Liver (tissue), 9 donors: ENCODE results near the gene ERH. TPM values are rescaled to one million over a fixed set of nuclear protein-coding genes. Genes with fewer than 3 reads are reported as not detected.

Source experiments
- DNase-seq: peaks from one replicate; pipeline ENCODE4 v3.0.0-alpha.2; 2017; ENCODE audit warnings: low spot score
- H3K27ac ChIP-seq, 2 donors: one replicate each; pipeline ENCODE4 v1.7.0; 2013; ENCODE audit warnings: inconsistent platforms in 2 of 2, low read length in 2 of 2, control low read depth in 1 of 2, low read depth in 1 of 2, mild to moderate bottlenecking in 1 of 2
- H3K27me3 ChIP-seq, 4 donors: one replicate each; pipeline versions ENCODE4 v1.6.1 to v1.7.0; 2013; ENCODE audit warnings: low read length in 3 of 4, inconsistent platforms in 1 of 4, mild to moderate bottlenecking in 1 of 4, moderate library complexity in 1 of 4; ENCODE audit not compliant: control insufficient read depth in 4 of 4, insufficient read depth in 4 of 4
- H3K36me3 ChIP-seq, 4 donors: one replicate each; pipeline versions ENCODE4 v1.6.1 to v1.7.0; 2013; ENCODE audit warnings: low read length in 3 of 4, mild to moderate bottlenecking in 3 of 4, low read depth in 1 of 4, moderate library complexity in 1 of 4; ENCODE audit not compliant: control insufficient read depth in 4 of 4, insufficient read depth in 3 of 4
- H3K4me1 ChIP-seq, 4 donors: one replicate each; pipeline versions ENCODE4 v1.6.1 to v1.7.0; 2013; ENCODE audit warnings: low read length in 3 of 4, mild to moderate bottlenecking in 3 of 4, moderate library complexity in 1 of 4; ENCODE audit not compliant: control insufficient read depth in 4 of 4, insufficient read depth in 4 of 4
- H3K4me3 ChIP-seq, 3 donors: one replicate each; pipeline versions ENCODE4 v1.6.1 to v1.7.0; 2013; ENCODE audit warnings: low read length in 3 of 3, control low read depth in 1 of 3, low read depth in 1 of 3, mild to moderate bottlenecking in 1 of 3
- H3K9ac ChIP-seq, 2 donors: one replicate each; pipeline ENCODE4 v1.7.0; 2013; ENCODE audit warnings: low read length in 2 of 2, mild to moderate bottlenecking in 2 of 2, moderate library complexity in 2 of 2, control low read depth in 1 of 2, low read depth in 1 of 2
- H3K9me3 ChIP-seq, 4 donors: one replicate each; pipeline versions ENCODE4 v1.6.1 to v1.7.0; 2013; ENCODE audit warnings: low read length in 3 of 4; ENCODE audit not compliant: control insufficient read depth in 4 of 4
- EGR1 ChIP-seq, 2 donors: IDR thresholded peaks; 2 replicates each; pipeline ENCODE4 v1.6.1; 2016 to 2018; ENCODE audit warnings: antibody characterized with exemption in 2 of 2, low read depth in 2 of 2
- FOXA1 ChIP-seq: IDR thresholded peaks from 2 replicates; pipeline ENCODE4 v1.6.1; 2016; ENCODE audit warnings: antibody characterized with exemption
- FOXA2 ChIP-seq: IDR thresholded peaks from 2 replicates; pipeline ENCODE4 v1.6.1; 2016; ENCODE audit warnings: antibody characterized with exemption
- GABPA ChIP-seq, 2 donors: IDR thresholded peaks in 1 of 2; conservative IDR thresholded peaks in 1 of 2; 2 replicates each; pipeline ENCODE4 v1.6.1; 2016; ENCODE audit warnings: antibody characterized with exemption in 2 of 2, mild to moderate bottlenecking in 1 of 2, moderate library complexity in 1 of 2
- HNF4A ChIP-seq, 2 donors: conservative IDR thresholded peaks; 2 replicates each; pipeline ENCODE4 v1.6.1; 2016; ENCODE audit warnings: antibody characterized with exemption in 2 of 2, mild to moderate bottlenecking in 2 of 2
- HNF4G ChIP-seq: IDR thresholded peaks from 2 replicates; pipeline ENCODE4 v1.6.1; 2016; ENCODE audit warnings: antibody characterized with exemption
- JUND ChIP-seq, 2 donors: IDR thresholded peaks; 2 replicates each; pipeline ENCODE4 v1.6.1; 2016; ENCODE audit warnings: antibody characterized with exemption in 2 of 2
- NR2F2 ChIP-seq: IDR thresholded peaks from 2 replicates; pipeline ENCODE4 v1.6.1; 2016; ENCODE audit warnings: antibody characterized with exemption
- RAD21 ChIP-seq, 2 donors: IDR thresholded peaks; 2 replicates each; pipeline ENCODE4 v1.6.1; 2016; ENCODE audit warnings: antibody characterized with exemption in 2 of 2, mild to moderate bottlenecking in 2 of 2
- RXRA ChIP-seq, 2 donors: IDR thresholded peaks; 2 replicates each; pipeline ENCODE4 v1.6.1; 2017 to 2018; ENCODE audit warnings: antibody characterized with exemption in 2 of 2, mild to moderate bottlenecking in 1 of 2
- SP1 ChIP-seq: IDR thresholded peaks from 2 replicates; pipeline ENCODE4 v1.6.1; 2018; ENCODE audit warnings: antibody characterized with exemption, mild to moderate bottlenecking
- TAF1 ChIP-seq: conservative IDR thresholded peaks from 2 replicates; pipeline ENCODE4 v1.6.1; 2016; ENCODE audit warnings: antibody characterized with exemption, mild to moderate bottlenecking
- YY1 ChIP-seq: IDR thresholded peaks from 2 replicates; pipeline ENCODE4 v1.6.1; 2016; ENCODE audit warnings: antibody characterized with exemption, mild to moderate bottlenecking
- WGBS: extraction: QIAGEN DNeasy Blood & Tissue Kit; methylation state at CpG from one replicate; pipeline ENCODE4 v1.1.7; 2013; 5-methylcytosine and 5-hydroxymethylcytosine counted together
- polyA plus RNA-seq, 2 donors: library from polyadenylated mRNA; stranded (reverse) in 1 of 2; unstranded in 1 of 2; fragments of 200-250 nt in 1 of 2; fragments of >200 nt in 1 of 2; fragmentation: Nextera tagmentation in 1 of 2; extraction: Ambion mirVana in 1 of 2; gene quantifications; one replicate each; pipeline versions ENCODE4 v1.2.1 to v1.2.3, GENCODE V29; 2013 to 2015
- total RNA-seq, 2 donors: library from RNA; depleted of rRNA; stranded (reverse); fragments of >200 nt; gene quantifications; one replicate each; pipeline ENCODE4 v1.2.3, GENCODE V29; 2014
- TF ChIP-seq, protein P1 (sequence below): IDR thresholded peaks from 2 replicates; pipeline ENCODE4 v1.6.1; 2016; ENCODE audit warnings: antibody characterized with exemption
- TF ChIP-seq, protein P2 (sequence below): fragments of 150-350 bp; IDR thresholded peaks from 2 replicates; pipeline ENCODE4 v1.5.1; 2017; ENCODE audit warnings: improper control_type of control experiment, low read depth, low read length; ENCODE audit not compliant: missing input control
- TF ChIP-seq, protein P3 (sequence below): IDR thresholded peaks from 2 replicates; pipeline ENCODE4 v1.6.1; 2016; ENCODE audit warnings: antibody characterized with exemption
- TF ChIP-seq, protein P4 (sequence below): IDR thresholded peaks from 2 replicates; pipeline ENCODE4 v1.6.1; 2016; ENCODE audit warnings: antibody characterized with exemption
- TF ChIP-seq, protein P5 (sequence below): IDR thresholded peaks from 2 replicates; pipeline ENCODE4 v1.6.1; 2016; ENCODE audit warnings: antibody characterized with exemption, mild to moderate bottlenecking
- donor health status: healthy.
- donor health status: healthy.
- donor health status: healthy.
- donor health status: healthy.
- donor health status: healthy.

The ERH gene
- total and polyA plus RNA-seq, 4 donors: 49.2 to 78.0 (median 63.4) TPM

DNA sequence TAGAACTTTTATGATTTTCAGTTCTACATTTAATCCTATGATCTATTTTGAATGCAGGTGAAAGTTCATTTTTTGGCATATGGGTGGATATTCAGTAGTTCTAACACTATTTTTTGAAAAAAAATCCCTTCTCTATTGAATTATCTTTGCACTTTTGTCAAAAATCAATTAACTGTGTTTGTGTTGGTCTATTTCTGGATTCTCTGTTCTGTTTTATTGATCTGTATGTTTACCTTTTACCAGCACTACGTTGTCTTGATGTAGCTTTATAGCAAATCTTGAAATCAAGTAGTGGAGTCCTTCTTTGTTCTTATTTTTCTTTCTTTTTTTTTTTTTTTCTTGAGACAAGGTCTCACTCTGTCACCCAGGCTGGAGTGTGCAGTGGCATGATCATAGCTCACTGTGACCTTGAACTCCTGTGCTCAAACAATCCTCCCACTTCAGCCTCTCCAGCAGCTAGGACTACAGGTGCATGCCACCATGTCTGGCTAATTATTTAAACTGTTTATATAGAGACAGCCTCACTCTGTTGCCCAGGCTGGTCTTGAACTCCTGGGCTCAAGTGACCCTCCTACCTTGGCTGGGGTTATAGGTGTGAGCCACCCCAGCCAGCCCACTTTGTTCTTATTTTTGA, 32.3 kb upstream of the ERH start:
- no peak overlapping the region for H3K27ac ChIP-seq
- H3K27me3 ChIP-seq: no peaks in the 10 kb centered on the region
- no peak overlapping the region for H3K9ac ChIP-seq
- no peaks in the 10 kb centered on the region for H3K9me3 ChIP-seq
- 34% methylated on average over 1 of the region's 1 CpG for WGBS
- peaks cover 2 to 9% (median 7%) of the 10 kb centered on the region in 4 donors for H3K36me3 ChIP-seq
- peaks cover 0 to 7% (median 1%) of the 10 kb centered on the region in 4 donors for H3K4me1 ChIP-seq
- H3K4me3 ChIP-seq: no peak overlapping the region
- no peak for DNase-seq
- TF ChIP-seq GABPA (IDR thresholded peaks at IDR 0.05 in 1 of 2, conservative IDR thresholded peaks at IDR 0.05 in 1 of 2) (no peak), RAD21 (IDR thresholded peaks at IDR 0.05) (no peak), HNF4A (conservative IDR thresholded peaks at IDR 0.05) (peak; percentile 47 to 51), FOXA2 (no peak), NR2F2 (no peak), FOXA1 (no peak), TAF1 (no peak), JUND (IDR thresholded peaks at IDR 0.05) (no peak), HNF4G (no peak), RXRA (IDR thresholded peaks at IDR 0.05) (peak; percentile 31 to 48), EGR1 (IDR thresholded peaks at IDR 0.05; ENCODE audit: low read depth in 2 of 2) (no peak), YY1 (peak; percentile 37), SP1 (peak; percentile 51)
- TF ChIP-seq, protein P1, sequence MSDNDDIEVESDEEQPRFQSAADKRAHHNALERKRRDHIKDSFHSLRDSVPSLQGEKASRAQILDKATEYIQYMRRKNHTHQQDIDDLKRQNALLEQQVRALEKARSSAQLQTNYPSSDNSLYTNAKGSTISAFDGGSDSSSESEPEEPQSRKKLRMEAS: no peak
- TF ChIP-seq, protein P2, sequence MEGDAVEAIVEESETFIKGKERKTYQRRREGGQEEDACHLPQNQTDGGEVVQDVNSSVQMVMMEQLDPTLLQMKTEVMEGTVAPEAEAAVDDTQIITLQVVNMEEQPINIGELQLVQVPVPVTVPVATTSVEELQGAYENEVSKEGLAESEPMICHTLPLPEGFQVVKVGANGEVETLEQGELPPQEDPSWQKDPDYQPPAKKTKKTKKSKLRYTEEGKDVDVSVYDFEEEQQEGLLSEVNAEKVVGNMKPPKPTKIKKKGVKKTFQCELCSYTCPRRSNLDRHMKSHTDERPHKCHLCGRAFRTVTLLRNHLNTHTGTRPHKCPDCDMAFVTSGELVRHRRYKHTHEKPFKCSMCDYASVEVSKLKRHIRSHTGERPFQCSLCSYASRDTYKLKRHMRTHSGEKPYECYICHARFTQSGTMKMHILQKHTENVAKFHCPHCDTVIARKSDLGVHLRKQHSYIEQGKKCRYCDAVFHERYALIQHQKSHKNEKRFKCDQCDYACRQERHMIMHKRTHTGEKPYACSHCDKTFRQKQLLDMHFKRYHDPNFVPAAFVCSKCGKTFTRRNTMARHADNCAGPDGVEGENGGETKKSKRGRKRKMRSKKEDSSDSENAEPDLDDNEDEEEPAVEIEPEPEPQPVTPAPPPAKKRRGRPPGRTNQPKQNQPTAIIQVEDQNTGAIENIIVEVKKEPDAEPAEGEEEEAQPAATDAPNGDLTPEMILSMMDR: no peak
- TF ChIP-seq, protein P3, sequence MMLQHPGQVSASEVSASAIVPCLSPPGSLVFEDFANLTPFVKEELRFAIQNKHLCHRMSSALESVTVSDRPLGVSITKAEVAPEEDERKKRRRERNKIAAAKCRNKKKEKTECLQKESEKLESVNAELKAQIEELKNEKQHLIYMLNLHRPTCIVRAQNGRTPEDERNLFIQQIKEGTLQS: no peak
- TF ChIP-seq, protein P4, sequence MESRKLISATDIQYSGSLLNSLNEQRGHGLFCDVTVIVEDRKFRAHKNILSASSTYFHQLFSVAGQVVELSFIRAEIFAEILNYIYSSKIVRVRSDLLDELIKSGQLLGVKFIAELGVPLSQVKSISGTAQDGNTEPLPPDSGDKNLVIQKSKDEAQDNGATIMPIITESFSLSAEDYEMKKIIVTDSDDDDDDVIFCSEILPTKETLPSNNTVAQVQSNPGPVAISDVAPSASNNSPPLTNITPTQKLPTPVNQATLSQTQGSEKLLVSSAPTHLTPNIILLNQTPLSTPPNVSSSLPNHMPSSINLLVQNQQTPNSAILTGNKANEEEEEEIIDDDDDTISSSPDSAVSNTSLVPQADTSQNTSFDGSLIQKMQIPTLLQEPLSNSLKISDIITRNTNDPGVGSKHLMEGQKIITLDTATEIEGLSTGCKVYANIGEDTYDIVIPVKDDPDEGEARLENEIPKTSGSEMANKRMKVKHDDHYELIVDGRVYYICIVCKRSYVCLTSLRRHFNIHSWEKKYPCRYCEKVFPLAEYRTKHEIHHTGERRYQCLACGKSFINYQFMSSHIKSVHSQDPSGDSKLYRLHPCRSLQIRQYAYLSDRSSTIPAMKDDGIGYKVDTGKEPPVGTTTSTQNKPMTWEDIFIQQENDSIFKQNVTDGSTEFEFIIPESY: no peak
- TF ChIP-seq, protein P5, sequence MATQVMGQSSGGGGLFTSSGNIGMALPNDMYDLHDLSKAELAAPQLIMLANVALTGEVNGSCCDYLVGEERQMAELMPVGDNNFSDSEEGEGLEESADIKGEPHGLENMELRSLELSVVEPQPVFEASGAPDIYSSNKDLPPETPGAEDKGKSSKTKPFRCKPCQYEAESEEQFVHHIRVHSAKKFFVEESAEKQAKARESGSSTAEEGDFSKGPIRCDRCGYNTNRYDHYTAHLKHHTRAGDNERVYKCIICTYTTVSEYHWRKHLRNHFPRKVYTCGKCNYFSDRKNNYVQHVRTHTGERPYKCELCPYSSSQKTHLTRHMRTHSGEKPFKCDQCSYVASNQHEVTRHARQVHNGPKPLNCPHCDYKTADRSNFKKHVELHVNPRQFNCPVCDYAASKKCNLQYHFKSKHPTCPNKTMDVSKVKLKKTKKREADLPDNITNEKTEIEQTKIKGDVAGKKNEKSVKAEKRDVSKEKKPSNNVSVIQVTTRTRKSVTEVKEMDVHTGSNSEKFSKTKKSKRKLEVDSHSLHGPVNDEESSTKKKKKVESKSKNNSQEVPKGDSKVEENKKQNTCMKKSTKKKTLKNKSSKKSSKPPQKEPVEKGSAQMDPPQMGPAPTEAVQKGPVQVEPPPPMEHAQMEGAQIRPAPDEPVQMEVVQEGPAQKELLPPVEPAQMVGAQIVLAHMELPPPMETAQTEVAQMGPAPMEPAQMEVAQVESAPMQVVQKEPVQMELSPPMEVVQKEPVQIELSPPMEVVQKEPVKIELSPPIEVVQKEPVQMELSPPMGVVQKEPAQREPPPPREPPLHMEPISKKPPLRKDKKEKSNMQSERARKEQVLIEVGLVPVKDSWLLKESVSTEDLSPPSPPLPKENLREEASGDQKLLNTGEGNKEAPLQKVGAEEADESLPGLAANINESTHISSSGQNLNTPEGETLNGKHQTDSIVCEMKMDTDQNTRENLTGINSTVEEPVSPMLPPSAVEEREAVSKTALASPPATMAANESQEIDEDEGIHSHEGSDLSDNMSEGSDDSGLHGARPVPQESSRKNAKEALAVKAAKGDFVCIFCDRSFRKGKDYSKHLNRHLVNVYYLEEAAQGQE: no peak
